GM12891 (cell line): ENCODE measurements around the gene KRTAP9-6.

ENCODE experiments used
- DNase-seq: peaks from one replicate; pipeline ENCODE4 v3.0.0; 2011; ENCODE audit warnings: low spot score; ENCODE audit not compliant: insufficient read length
- FAIRE-seq: peaks from 2 replicates; lab custom pipeline; 2011; peaks lifted over from hg19 to GRCh38; lab: Jason Lieb, UNC
- PAX5 ChIP-seq: IDR thresholded peaks from 2 replicates; pipeline ENCODE4 v1.6.1; 2011; ENCODE audit warnings: low read length, moderate library complexity, mild to moderate bottlenecking; ENCODE audit not compliant: insufficient read depth, severe bottlenecking
- POLR2A ChIP-seq: IDR thresholded peaks from 2 replicates; pipeline ENCODE4 v1.6.1; 2011; ENCODE audit warnings: low read depth, low read length, control low read depth
- POLR2AphosphoS5 ChIP-seq: IDR thresholded peaks from 2 replicates; pipeline ENCODE4 v1.6.1; 2011; ENCODE audit warnings: low read depth, low read length, control low read depth
- POU2F2 ChIP-seq: IDR thresholded peaks from 2 replicates; pipeline ENCODE4 v1.6.1; 2011; ENCODE audit warnings: low read depth, mild to moderate bottlenecking, control low read depth, low read length, moderate library complexity
- SPI1 ChIP-seq: IDR thresholded peaks from 2 replicates; pipeline ENCODE4 v1.6.1; 2011; ENCODE audit warnings: low read depth, low read length, control low read depth
- TAF1 ChIP-seq: IDR thresholded peaks from 2 replicates; pipeline ENCODE4 v1.6.1; 2011; ENCODE audit warnings: low read depth, low read length, control low read depth

Gene KRTAP9-6

GRCh38 chr17:41302981-41303380 is 37.8 kb downstream of the KRTAP9-6 start:
- no peak for DNase-seq
- no peak for FAIRE-seq
- TF ChIP-seq POLR2A (no peak), TAF1 (no peak), PAX5 (no peak), POLR2AphosphoS5 (no peak), SPI1 (no peak), POU2F2 (no peak)

DNA sequence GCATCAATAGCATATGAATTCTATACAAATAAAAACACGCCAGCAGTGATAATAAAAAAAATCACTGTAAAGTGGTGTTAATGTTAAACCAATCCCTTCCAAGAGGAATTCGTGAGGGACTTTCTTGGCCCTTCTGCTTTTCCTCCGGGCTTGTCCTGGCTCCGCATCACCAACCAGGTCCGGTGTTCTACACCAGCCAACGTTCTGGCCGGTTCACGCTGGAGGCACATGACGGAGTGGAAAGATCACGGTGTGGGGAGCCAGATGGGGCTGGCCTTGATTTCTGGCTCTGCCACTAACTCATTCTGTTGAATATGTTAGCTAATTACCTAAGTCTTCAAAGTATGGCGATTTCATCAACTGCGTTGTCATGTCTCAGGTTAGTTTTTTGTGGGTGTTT is 38.9 kb downstream of the KRTAP9-6 start:
- TF ChIP-seq SPI1 = no peak
- TF ChIP-seq POU2F2 = no peak
- no peak for TF ChIP-seq POLR2A
- no peak for TF ChIP-seq POLR2AphosphoS5
- TF ChIP-seq PAX5 = no peak
- no peak for TF ChIP-seq TAF1
- no peak for FAIRE-seq
- DNase-seq = no peak

DNA sequence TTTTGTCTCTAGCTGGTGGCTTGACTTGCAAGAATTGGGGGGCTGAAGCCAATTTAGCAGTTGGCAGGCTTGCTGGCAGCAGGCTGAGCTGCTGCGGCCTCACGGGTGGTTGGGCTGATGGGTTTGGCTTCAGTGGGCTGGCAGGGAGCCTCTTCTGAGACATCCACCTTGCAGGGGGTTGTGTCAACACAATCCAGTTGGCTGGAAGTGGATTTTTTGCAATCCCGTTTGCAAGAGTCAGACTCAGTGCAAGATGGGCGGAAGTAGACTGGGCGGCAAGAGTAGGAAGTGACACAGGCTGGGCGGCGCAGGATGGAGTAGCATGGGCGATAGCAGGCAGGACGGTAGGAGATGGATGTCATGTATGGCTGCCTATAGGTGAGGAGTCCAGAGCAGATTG is 42.5 kb downstream of the KRTAP9-6 start:
- no peak for FAIRE-seq
- TF ChIP-seq TAF1 = no peak
- TF ChIP-seq POU2F2 = no peak
- TF ChIP-seq POLR2AphosphoS5 = no peak
- TF ChIP-seq POLR2A = no peak
- TF ChIP-seq PAX5 = no peak
- no peak for TF ChIP-seq SPI1
- no peak for DNase-seq

DNA sequence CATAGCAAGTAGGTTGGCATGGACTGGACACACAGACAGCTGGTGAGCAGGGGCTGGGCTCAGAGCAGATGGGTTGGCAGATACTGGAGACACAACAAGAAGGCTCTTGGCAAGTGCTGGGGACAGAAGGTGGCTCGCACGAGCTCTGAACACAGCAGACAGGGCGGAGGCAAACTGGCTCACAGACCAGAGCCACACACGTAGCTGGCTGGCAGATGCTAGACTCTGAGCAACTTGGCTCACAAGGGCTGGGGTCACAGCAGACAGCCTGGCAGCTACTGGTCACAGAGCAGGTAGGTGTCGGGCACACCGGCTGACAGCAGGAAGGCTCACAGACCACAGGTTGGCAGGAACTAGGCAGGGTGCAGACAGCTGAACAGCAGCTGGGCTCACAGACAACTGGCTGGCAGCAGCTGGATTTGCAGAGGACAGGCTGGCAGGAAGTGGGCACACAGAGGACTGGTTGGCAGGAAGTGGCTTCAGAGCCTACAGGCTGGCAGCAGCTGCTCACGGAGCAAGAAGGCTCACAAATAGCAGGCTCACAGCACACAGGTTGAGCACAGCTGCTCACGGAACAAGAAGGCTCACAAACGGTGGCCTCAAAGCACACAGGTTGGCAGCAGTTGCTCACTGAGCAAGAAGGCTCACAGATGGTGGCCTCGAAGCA is 43.2 kb downstream of the KRTAP9-6 start:
- no peak for DNase-seq
- FAIRE-seq = no peak
- no peak for TF ChIP-seq PAX5
- TF ChIP-seq SPI1 = no peak
- TF ChIP-seq POLR2A = no peak
- TF ChIP-seq POLR2AphosphoS5 = no peak
- no peak for TF ChIP-seq POU2F2

GRCh38 chr17:41308918-41309359 is 43.8 kb downstream of the KRTAP9-6 start, which contains the start of gene KRTAP16-1:
Gene KRTAP16-1, minus strand, starts transcription at chr17:41309309. Its CDS starts 56 bp downstream, at chr17:41309253.
- FAIRE-seq (no peak), DNase-seq (no peak)
- no peak for TF ChIP-seq SPI1
- TF ChIP-seq POLR2A = no peak
- no peak for TF ChIP-seq POLR2AphosphoS5
- no peak for TF ChIP-seq TAF1
- no peak for TF ChIP-seq PAX5
- no peak for TF ChIP-seq POU2F2

GRCh38 chr17:41311111-41311510 is 45.9 kb downstream of the KRTAP9-6 start:
- FAIRE-seq (no peak), DNase-seq (no peak)
- TF ChIP-seq SPI1 = no peak
- TF ChIP-seq PAX5 = no peak
- TF ChIP-seq POLR2AphosphoS5 = no peak
- no peak for TF ChIP-seq TAF1
- no peak for TF ChIP-seq POU2F2
- TF ChIP-seq POLR2A = no peak

DNA sequence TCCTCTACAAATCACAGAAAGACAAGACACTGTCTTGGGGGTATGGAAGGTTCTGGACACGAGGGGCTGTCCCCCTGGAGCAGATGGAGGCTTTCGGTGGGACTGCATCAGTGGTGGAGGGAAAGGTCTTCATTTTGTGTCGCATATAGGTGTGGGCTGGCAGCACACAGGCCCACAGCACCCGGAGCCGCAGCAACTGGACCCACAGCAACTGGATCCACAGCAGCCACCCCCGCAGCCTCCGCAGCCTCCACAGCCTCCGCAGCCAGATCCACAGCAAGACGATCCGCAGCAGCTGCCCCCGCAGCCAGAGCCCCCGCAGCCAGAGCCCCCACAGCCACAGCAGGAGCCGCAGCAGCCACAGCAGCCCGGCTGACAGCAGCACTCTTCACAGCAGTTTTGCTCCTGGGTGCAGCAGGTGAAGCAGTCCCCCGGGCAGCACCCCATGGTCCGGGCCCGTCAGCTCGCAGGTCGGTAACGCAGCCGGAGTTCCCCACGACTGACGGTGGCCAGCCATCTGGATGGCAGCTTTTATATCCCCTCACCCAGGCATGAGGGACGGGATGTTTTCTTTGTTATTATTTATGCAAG is 50.1 kb downstream of the KRTAP9-6 start, which contains the start of gene KRTAP17-1:
Gene KRTAP17-1 (minus strand): TSS at position 507 of the 591 bp plus-strand sequence. CDS start 60 bp downstream, at position 447.
- TF ChIP-seq TAF1 (no peak), POU2F2 (no peak), POLR2A (no peak), SPI1 (no peak), PAX5 (no peak), POLR2AphosphoS5 (no peak)
- DNase-seq = no peak
- FAIRE-seq = no peak
